PFSK-1 (cell line): ENCODE results near the gene HEXIM1. TPM values are rescaled to one million over a fixed set of nuclear protein-coding genes. Genes with fewer than 3 reads are reported as not detected.
A peak's percentile ranks its signal among the peaks of the same experiment; 100 is the strongest.

Source experiments
- FOXP2 ChIP-seq: optimal IDR thresholded peaks from 2 replicates; pipeline ENCODE3; 2011; ENCODE audit warnings: borderline replicate concordance, control low read depth, inconsistent platforms; ENCODE audit not compliant: insufficient read depth; ENCODE audit errors: extremely low read length, extremely low read depth
- POLR2AphosphoS5 ChIP-seq: IDR thresholded peaks from 2 replicates; pipeline ENCODE4 v1.6.1; 2012; ENCODE audit warnings: low read depth, mild to moderate bottlenecking, control low read depth, low read length, moderate library complexity
- REST ChIP-seq, 2 experiments: IDR thresholded peaks; 2 replicates each; pipeline versions ENCODE4 v1.6.1 to v1.8.0; 2011 to 2012; ENCODE audit warnings: low read depth in 2 of 2, low read length in 2 of 2, control low read depth in 1 of 2, inconsistent platforms in 1 of 2, mild to moderate bottlenecking in 1 of 2, moderate library complexity in 1 of 2; ENCODE audit not compliant: insufficient read depth in 1 of 2
- SIN3A ChIP-seq: IDR thresholded peaks from 2 replicates; pipeline ENCODE4 v1.6.1; 2012; ENCODE audit warnings: mild to moderate bottlenecking, low read length, moderate library complexity, borderline replicate concordance; ENCODE audit not compliant: insufficient read depth
- TAF1 ChIP-seq: IDR thresholded peaks from 2 replicates; pipeline ENCODE4 v1.6.1; 2012; ENCODE audit warnings: low read length, control low read depth, borderline replicate concordance; ENCODE audit not compliant: insufficient read depth
- polyA plus RNA-seq: library from polyadenylated mRNA; unstranded; fragments of >200 nt; gene quantifications from one replicate; pipeline ENCODE4 v1.2.1, GENCODE V29; 2012; ENCODE audit warnings: low read depth, missing spikeins; ENCODE audit not compliant: insufficient read length

The HEXIM1 gene
- polyA plus RNA-seq = 20.4 TPM

- TF ChIP-seq FOXP2 = peak; percentile 93
- TF ChIP-seq SIN3A = peak; percentile 98
- peak; percentile 60 to 76; a peak in 3 of 4 replicates for TF ChIP-seq REST (IDR thresholded peaks at IDR 0.05; ENCODE audit: insufficient read depth in 1 of 2, low read depth in 2 of 2, low read length in 2 of 2)
- peak; percentile 99 for TF ChIP-seq TAF1
- TF ChIP-seq POLR2AphosphoS5 = peak; percentile 100
Observed at GRCh38 chr17:45148183-45149036, at the start of gene HEXIM1. Gene HEXIM1, plus strand, starts transcription at chr17:45148475. Its CDS starts 716 bp downstream, at chr17:45149191.

GRCh38 chr17:45098869-45099616 lies 49.2 kb upstream of the HEXIM1 start:
- TF ChIP-seq REST (IDR thresholded peaks at IDR 0.05; ENCODE audit: insufficient read depth in 1 of 2, low read depth in 2 of 2, low read length in 2 of 2) (no peak), FOXP2 (no peak), TAF1 (no peak), SIN3A (no peak), POLR2AphosphoS5 (no peak)

GRCh38 chr17:45101546-45101882 lies 46.8 kb upstream of the HEXIM1 start:
- TF ChIP-seq TAF1 = no peak
- no peak for TF ChIP-seq SIN3A
- no peak for TF ChIP-seq FOXP2
- no peak for TF ChIP-seq REST (IDR thresholded peaks at IDR 0.05; ENCODE audit: insufficient read depth in 1 of 2, low read depth in 2 of 2, low read length in 2 of 2)
- TF ChIP-seq POLR2AphosphoS5 = no peak

- no peak for TF ChIP-seq TAF1
- TF ChIP-seq SIN3A = no peak
- TF ChIP-seq REST (IDR thresholded peaks at IDR 0.05; ENCODE audit: insufficient read depth in 1 of 2, low read depth in 2 of 2, low read length in 2 of 2) = no peak
- TF ChIP-seq POLR2AphosphoS5 = no peak
- TF ChIP-seq FOXP2 = no peak
Observed at GRCh38 chr17:45101883-45102811, 46.1 kb upstream of the HEXIM1 start.
